ENCODE results near the gene SYT5.

GRCh38 chr19:55208880-55209692 is 29.0 kb upstream of the SYT5 start, which contains the start of gene PTPRH:
- TF ChIP-seq CTCF (conservative IDR thresholded peaks at IDR 0.05 in 1 of 2, IDR thresholded peaks at IDR 0.05 in 1 of 2; ENCODE audit: low read depth in 1 of 2, low read length in 2 of 2) = no peak
- TF ChIP-seq EZH2 (IDR thresholded peaks at IDR 0.05; ENCODE audit: low read length, missing control alignments) = no peak
